ENCODE measurements around the gene TMC3.

TMC3 gene

GRCh38 chr15:81343371-81343770 is 30.6 kb downstream of the TMC3 start:
- DNase-seq, result no peak

DNA sequence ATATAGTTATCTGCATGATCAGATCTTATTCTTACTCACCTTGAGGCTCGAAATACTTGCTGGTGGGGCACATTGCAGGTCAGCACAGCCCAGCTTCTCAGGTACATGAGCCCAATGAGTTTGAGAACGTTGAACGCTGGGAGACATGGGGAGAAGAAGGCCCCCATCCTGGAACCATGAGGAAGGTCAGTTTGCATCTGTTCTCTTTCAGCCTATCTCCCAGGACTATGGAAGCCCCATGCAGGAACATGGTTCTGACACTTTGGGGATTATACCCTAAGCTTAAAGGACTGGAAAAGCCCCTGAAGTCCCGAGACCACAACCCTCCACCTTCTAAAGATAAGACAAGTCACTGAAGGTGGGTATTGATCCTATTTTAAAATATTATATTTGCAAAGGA is 32.7 kb downstream of the TMC3 start:
- DNase-seq, result no peak

DNA sequence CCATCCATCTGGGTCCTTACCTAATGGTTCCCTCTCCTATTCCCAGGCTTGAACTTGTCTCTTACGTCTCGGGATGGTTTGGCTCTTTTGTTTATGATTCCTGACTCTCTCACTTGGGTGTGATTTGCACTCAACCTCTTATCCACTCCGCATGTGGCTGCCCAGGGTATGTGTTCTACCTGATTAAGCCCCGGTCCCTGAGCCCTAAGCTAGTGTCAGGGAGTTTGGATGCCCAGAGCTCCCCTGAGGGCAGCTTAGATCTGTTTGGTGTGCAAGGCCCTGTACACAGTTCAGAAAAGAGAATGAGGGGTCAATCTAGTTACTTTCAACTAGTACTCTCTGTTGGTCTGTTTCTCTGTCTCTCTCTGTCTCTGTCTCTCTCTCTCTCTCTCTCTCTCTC is 34.2 kb downstream of the TMC3 start:
- no peak for DNase-seq

GRCh38 chr15:81339321-81339720 is 34.7 kb downstream of the TMC3 start:
- DNase-seq, result no peak

DNA sequence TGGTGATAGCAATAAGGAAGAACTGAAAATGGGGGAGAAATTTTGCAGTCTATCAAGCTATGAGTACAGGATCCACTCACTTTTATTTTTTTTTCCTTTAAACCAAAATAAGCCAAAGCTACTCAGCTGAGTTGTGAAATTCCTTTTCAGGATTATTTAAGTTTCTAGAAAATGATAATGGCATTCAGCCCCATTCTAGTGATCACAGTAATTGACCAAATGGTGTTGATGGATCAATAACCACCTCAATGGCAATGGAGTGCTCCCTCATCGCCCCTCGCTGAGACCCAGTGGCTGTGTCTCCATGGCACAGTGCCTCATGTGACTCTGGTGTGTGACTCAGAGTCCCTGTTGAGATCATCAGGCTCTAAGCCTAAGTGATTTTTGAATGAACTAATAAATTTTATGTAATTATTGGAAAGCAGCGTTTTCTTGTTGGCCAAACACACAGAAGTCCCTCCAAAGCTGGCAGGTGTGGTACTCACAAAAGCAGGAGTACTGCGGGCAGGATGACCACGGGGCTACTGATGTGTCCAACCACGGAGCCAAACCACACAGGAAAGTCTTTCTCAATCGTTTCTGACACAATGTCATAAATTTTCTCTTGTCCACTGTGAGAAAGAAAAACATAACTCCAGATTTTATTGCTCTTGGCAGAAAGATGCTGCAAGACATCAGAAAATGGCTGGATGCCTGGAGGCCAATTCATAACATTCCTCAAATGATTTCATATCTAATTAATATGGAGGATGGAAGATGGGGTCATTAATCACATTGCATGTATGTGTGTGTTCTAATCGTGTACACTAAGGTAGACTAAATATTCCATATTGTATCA is 35.6 kb downstream of the TMC3 start:
- peak; percentile 22 for DNase-seq

DNA sequence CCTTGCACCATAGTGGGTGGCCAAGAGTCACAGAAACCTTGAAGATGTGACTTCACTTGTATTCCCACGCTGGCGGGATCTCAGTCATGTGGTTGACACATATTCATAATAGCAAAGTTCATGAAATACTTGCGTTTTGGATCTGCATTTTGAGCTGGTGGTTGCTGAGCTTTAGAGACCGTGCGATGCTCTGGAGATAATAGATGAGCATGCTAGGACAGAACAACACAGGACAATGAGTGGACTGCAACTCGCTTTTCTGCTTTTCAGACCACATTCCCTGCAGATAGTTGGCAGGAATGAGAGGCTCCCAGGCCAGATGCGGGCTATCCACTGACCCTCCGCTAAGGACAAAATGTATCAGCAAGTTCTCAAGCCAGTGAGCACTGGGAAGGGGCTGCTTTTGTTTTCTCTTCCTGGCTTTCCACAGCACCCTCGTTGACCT is 36.3 kb downstream of the TMC3 start:
- no peak for DNase-seq

- no peak for DNase-seq
These were observed 36.8 kb downstream of the TMC3 start for GRCh38 chr15:81337241-81337640.

DNA sequence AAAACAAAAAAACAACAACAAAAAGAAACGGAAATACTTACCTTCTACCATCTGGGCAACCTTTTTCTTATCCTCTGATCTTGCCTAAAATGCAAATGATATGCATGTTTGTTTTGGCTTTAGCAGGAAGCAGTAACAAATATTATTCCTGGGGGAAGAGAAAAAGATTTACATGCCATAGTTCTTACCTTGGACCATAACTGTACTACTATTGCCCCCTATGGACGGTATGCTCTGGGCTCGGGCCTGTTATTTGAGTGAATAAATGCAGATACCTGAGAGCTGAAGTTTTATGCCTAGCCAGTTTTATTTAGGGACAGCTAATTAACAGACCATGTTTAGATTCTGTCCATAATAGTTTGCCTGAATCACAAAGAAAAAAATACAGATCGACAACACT is 37.4 kb downstream of the TMC3 start:
- peak; percentile 47 for DNase-seq

- no peak for DNase-seq
These were observed 38.4 kb downstream of the TMC3 start for GRCh38 chr15:81335631-81336030.

GRCh38 chr15:81334768-81335435 is 39.1 kb downstream of the TMC3 start:
- DNase-seq, result peak; percentile 39

DNA sequence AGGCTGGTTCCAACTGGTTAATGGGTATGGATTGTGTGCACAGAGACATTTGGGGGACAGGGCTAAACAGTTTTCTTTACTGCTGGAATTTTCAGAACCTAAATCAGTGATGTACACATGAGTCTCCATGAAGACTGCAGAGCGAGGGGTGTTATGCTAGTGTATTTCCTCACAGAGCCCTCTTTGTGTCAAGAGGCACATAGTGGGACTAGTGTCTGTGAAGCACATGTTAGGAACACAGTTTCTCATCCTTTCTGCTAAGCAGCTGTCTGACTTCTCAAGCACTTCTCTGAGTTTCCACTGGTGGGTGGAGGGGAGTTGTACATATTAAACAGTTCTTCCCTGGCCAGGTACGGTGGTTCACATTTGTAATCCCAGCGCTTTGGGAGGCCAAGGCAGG is 40.6 kb downstream of the TMC3 start:
- DNase-seq, result no peak

DNA sequence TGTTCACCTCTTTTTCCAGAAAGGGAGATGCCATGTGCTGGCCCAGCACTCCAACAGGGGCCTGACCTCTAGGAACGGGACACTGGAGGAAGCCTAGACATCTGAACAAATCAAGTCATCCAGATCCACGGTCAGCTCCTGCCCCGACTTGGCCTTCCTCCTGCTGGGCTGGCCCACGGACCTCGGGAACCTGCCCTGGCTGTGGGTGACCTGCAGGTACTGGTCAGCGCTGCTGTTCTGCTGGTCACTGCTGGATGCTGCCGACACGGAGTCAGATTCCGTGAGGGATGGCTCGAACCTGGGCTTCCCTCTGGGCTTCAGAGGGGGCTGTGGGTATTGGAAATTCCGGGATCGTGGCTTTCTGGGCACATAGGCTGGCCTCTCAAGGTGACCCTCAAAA is 41.7 kb downstream of the TMC3 start:
- DNase-seq, result no peak

DNA sequence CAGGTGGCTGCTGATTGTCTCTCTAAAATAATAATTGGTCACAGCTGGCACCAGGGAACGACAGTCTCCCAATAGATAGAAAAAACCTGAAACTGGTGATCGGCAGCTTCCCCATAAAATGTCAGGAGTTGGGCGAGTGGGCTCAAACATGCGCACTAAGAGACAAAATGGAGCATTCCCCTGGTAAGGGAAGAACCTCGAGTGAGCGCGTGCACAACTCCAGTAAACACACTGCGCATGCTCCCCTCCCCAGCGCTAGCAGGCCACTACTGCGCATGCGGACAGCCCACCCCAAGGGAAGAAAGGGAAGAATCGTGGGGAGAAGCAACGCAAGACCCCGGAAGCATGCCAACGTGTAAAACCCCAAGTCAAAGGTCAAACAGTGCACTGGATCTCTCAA is 42.4 kb downstream of the TMC3 start:
- DNase-seq, result no peak

DNA sequence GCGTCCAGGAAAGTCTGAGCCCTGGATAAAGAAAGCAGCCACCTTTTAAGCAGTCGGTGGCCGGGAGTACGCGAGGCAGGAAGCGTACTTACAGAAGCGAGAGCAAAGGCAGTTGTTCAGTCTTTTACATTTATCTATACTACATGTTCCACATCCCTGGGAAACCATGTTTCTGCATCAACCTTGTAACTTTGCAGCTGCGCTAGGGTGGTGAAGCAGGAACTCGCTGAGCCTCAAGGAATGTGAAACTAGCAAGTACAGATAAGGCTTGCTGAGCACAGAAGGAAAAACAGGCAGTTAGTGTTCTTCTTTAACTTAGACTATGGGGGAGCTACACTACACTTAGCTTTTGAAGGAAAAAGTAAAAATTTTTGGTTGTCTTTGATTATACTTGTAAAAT is 42.9 kb downstream of the TMC3 start:
- DNase-seq, result peak; percentile 5

DNA sequence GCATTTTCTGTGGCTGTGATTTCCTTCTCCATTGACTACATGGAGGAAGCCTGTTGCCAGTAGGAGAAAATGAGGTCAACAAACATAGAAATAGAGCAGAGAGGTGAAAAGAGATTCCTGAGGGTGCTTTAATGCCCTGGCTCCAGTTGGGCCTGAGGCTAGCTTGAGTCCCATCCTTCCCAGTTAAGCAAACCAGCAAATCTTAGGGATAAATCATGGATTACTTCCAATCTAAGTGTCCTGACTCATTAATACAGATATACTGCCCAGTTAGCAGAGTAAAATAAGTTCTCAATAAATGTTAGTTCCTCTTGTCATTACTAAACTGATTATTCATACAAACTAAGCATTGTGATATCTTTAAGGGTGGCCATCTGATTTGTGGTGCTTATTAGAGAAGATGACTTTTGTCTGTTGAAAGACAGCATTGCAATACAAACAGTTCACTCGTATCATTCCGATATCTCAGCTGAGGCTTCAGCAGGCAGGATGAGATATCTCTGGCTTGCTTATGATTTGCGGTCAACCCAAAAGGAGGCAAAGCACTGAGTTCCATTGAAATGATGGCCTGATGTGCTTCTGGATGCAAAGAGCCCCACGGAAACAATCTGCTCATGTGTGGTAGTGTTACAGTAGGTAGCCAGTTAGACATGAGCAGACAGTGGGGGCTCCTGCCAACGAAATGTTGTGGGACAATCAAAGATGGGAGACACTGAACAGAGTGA is 43.5 kb downstream of the TMC3 start:
- peak; percentile 33 for DNase-seq

GRCh38 chr15:81329446-81329845 is 44.6 kb downstream of the TMC3 start:
- DNase-seq, result no peak

- no peak for DNase-seq
These were observed 46.5 kb downstream of the TMC3 start for GRCh38 chr15:81327516-81327915.

- no peak for DNase-seq
These were observed 47.4 kb downstream of the TMC3 start for GRCh38 chr15:81326466-81327212.

- DNase-seq, result peak; percentile 99
These were observed 49.8 kb downstream of the TMC3 start, which contains the start of gene STARD5 for GRCh38 chr15:81323944-81324881. Gene STARD5, minus strand, starts transcription at chr15:81324141. Its CDS starts 42 bp downstream, at chr15:81324099.

GRCh38 chr15:81323559-81323943 is 50.5 kb downstream of the TMC3 start:
- DNase-seq, result peak; percentile 28

DNA sequence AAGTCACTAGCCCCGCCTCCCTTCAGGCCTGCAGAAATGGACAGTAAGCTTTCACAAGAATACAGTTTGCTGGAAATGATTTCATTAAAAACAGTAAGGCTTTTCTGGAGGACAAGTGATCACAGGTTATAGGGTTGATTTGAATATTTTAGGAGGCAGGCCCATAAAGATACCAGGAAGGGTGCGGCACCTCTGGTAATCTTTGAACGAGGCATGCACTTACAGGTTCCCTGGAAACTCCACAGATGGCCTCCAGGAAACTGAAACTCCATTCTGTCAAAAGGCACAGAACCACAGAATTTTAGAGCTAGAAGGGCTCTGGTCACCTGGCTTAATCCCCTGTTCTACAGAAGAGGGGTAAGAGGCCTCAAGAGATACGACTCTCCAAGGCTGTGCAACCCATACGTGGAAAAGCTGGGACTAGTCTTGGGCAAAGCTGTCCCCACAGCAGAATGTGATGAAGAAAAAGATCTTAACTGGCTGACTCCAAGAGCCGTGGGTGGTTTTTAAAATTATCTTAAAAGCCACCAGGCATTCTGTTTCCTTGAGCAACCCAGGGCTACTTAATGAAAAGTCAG is 51.2 kb downstream of the TMC3 start:
- peak; percentile 79 for DNase-seq

Measured in hematopoietic multipotent progenitor cell treated with erythropoietin and hydrocortisone succinate and interleukin-3 and kit ligand, for 6 days (in vitro differentiated cells).